Measurements from ENCODE around the gene KLK2. TPM values are rescaled to one million over a fixed set of nuclear protein-coding genes. Genes with fewer than 3 reads are reported as not detected.

The KLK2 gene
- total RNA-seq, 4 donors from 2014 or later = not detected

DNA sequence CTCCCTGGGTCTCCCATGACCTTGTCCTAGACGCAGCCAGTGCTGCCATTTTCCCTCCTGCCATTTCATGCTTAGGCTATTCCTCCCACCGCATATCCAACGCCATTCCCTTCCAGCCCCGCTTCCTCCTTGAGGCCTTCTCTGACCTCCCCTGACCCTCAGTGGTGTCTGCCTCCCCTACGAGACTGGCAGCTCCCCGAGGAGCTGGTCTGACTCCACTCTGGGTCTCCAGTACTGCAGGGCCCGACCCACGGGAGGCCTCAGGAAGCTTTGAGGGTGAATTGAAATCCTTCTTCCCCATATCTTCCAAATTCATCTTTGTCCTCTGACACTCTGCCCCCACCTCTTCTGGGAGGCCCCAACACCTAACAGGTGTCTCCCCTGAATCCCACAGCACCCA lies 40.6 kb upstream of the KLK2 start:
- DNase-seq (ENCODE audit: low spot score) = no peak
- no peak for TF ChIP-seq CTCF (IDR thresholded peaks at IDR 0.05)
- ATAC-seq (ENCODE audit: low FRiP score) = no peak

GRCh38 chr19:50833117-50833801 lies 40.0 kb upstream of the KLK2 start, which contains the start of gene KLK15:
Gene KLK15, minus strand, starts transcription at chr19:50833574. Its CDS starts 2,082 bp downstream, at chr19:50831492.
- no peak for ATAC-seq (ENCODE audit: low FRiP score)
- TF ChIP-seq CTCF (IDR thresholded peaks at IDR 0.05) = no peak
- DNase-seq (ENCODE audit: low spot score) = no peak

DNA sequence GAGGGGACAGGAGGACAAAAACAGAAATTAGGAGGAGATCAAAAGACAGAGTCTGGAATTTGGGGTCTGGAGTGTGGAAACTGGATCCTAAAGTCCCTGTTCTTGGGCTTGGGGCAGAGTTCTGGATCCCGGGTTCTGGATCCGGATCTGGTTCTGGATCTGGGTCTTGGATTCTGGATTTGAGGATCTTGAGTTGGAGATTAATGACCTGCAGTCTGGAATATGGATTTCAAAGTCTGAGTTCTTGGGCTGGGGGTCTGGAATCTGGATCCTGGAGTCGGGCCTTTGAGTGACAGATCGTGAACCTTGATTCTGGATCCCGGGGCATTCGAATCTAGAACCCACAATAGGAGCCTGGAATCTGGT lies 39.5 kb upstream of the KLK2 start:
- no peak for TF ChIP-seq CTCF (IDR thresholded peaks at IDR 0.05)
- DNase-seq (ENCODE audit: low spot score) (no peak), ATAC-seq (ENCODE audit: low FRiP score) (no peak)

GRCh38 chr19:50835103-50835784 lies 38.0 kb upstream of the KLK2 start:
- TF ChIP-seq CTCF (IDR thresholded peaks at IDR 0.05) = no peak
- ATAC-seq (ENCODE audit: low FRiP score) = no peak

DNA sequence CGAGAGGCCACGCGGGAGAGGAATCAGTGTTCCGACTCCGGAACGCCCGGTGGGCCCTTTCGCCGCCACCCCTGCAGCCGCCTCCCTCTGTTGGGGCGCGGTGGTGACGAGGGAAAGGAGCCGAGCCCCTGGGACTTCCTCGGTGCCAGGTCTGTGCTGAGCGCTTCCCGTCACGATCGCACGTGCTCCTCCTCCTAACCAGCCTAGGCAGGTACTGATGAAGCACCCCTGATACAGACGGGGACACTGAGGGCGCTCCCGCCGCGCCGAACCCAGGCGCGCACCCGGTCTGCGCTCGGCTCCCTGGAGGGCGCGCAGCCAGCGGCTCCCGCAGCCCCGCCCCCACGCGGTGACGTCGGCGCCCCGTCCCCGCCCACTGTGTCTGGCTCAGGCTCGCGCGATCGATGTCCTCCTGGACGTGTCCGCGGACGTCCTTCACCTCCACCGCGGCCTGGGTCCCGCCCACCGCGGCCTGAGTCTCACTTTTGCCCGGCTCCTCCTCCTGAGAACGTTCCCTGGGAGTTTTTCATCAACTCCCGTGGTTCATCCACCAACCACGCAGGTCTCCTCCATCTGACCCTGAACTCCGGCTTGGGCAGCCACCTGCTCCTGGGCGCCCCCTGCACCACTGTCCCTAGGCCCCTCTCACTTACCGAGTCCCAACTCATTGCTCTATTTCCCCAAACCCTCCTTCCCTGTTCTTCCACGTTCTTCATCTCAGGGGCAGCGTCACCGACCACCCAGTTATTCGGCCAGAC lies 37.3 kb upstream of the KLK2 start:
- peak; percentile 92 for ATAC-seq (ENCODE audit: low FRiP score)
- peak; percentile 46 for DNase-seq (ENCODE audit: low spot score)
- no peak for TF ChIP-seq CTCF (IDR thresholded peaks at IDR 0.05)

More at GRCh38 chr19:50835103-50835784, 38.0 kb upstream of the KLK2 start:
- no peak for DNase-seq (ENCODE audit: low spot score)

DNA sequence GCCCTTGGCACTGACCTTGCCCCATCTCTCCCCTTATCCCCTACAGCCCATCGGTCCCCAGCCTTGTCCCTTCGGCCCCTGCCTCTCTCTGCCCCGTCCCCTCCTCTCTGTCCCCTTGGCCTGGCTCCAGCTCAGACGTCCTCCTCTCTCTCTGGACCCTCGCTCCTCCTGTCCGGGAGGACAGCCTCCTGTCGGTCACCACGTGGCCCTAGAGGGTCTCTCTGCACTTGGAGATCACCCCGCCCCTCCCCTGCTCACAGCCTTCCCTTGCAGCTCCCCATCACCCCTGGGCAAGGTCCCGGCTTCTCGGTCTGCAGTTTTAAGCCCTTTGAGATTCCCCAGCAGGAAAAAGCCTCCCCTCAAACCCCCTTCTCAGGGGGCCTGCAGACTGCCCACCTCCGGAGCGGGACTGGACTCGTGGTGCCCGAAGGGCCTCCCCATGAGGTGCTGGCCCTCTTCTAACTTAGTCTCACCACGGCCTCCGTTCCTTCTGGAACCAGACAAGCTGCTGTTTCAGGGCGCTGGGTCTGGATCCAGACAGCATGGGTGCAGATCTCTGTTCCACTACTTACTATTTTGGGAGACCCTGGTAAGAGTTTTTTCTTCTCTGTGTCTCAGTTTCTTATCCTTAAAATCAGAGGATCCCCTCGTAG lies 36.6 kb upstream of the KLK2 start:
- ATAC-seq (ENCODE audit: low FRiP score) = no peak
- DNase-seq (ENCODE audit: low spot score) = no peak
- TF ChIP-seq CTCF (IDR thresholded peaks at IDR 0.05) = no peak
